NCI-H526 treated with DMSO at 0.1 percent for 48 hours (cell line): Measurements from ENCODE around the gene FOXM1.

ENCODE experiments used
- DNase-seq: peaks from one replicate; lab custom pipeline; 2025; lab: John Stamatoyannopoulos, UW

FOXM1 gene

DNA sequence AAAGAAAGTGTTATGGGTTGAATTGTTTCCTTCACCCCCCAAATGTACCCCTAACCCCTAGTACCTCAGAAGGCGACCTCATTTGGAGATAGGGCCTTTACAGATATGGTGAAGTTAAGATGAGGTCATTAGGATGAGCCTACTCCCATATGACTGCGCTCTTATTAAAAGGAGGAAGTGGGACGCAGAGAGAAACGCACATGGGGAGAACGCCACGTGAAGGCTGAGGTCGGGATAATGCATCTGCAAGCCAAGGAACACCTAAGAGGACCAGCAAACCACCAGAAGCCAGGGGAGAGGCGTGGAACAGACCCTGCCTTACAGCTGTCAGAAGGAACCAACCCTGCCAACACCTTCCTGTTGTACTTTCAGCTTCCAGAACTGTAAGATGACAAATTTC is 40.4 kb downstream of the FOXM1 start:
- no peak for DNase-seq

- peak; percentile 15 for DNase-seq
These were observed 41.1 kb downstream of the FOXM1 start for GRCh38 chr12:2835691-2836403.

DNA sequence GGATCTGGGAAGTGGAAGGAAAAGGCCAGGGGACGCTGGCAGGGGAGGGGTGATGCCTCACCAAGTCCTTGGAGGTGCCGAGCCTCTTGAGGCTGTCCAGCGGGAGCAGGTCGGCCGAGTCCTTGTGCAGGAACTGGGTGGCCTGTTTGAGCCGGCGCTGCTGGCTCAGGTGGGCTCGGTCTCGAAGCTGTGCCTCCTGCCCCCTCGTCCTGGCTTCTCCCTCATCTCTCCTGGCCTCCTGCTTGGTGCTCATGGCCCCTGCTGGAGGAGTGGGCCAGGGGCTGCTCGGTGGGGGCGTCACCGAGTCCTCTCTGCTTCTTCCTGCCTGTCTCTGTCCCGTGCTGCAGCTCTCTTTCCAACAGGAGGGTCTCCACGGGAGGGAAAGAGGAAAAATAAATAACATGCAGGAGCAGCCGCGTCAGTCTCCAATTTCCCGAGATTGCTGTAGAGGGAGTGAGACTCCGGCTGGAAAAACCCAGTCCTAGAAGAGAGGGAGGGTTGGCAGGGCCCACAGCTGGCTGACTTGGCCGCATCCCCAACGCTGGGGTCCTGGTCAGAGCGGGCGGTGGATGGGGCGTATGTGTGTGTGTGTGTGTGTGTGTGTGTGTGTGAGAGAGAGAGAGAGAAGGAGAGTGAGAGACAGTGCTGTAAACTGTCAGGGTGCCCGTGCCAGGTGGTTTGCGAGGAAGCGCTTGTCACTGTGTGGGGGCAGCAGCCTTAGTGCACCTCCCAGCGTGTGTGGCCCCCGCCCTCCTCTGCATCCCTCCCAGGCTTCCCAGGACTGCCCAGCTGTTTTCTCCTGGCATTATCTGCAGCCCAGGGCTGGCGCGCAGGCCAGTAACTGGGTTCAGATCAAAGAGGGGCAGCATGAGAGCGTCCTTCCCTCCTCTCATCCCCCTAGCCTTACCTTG is 42.1 kb downstream of the FOXM1 start, which contains the start of gene NRIP2:
TSS of gene NRIP2 (minus strand) at position 455 of the 911 bp plus-strand sequence. CDS start at position 403, 52 bp downstream.
- no peak for DNase-seq

GRCh38 chr12:2833810-2834209 is 43.2 kb downstream of the FOXM1 start:
- no peak for DNase-seq

GRCh38 chr12:2833327-2833726 is 43.6 kb downstream of the FOXM1 start:
- DNase-seq: no peak

DNA sequence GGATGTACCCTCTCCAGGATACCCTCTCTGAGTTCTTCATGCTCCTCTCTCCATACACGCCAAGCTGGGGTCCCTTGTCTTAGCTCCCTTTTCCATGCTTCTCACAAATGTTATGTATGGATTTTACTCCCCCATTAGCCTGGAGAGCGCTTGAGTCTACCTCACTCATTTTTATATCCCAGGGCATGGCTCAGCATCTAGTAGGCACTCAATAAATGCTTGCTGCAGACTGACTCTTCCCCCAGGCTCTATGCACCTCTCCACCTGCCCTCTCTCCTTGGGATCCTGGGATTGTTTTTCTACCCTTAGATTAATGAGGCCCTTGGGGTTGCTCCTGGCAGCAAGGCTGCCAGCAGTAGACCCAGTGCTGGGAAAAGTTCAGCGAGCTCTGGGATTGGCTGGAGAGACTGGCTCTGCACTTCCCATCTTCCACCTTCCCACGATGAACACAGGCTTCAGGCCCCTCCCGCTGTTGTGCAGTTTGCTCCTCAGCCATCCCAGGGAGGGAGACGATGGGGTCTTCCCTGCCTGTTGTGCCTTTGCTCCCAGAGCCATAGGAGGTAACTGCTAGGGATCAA is 44.3 kb downstream of the FOXM1 start:
- DNase-seq: no peak

- DNase-seq: no peak
These were observed 47.7 kb downstream of the FOXM1 start for GRCh38 chr12:2829275-2829674.

- no peak for DNase-seq
These were observed 50.1 kb downstream of the FOXM1 start for GRCh38 chr12:2826721-2827515.

GRCh38 chr12:2826036-2826435 is 50.9 kb downstream of the FOXM1 start:
- no peak for DNase-seq

GRCh38 chr12:2825132-2825531 is 51.8 kb downstream of the FOXM1 start:
- no peak for DNase-seq

GRCh38 chr12:2824541-2824940 is 52.4 kb downstream of the FOXM1 start:
- no peak for DNase-seq

GRCh38 chr12:2823483-2823882 is 53.5 kb downstream of the FOXM1 start:
- no peak for DNase-seq

DNA sequence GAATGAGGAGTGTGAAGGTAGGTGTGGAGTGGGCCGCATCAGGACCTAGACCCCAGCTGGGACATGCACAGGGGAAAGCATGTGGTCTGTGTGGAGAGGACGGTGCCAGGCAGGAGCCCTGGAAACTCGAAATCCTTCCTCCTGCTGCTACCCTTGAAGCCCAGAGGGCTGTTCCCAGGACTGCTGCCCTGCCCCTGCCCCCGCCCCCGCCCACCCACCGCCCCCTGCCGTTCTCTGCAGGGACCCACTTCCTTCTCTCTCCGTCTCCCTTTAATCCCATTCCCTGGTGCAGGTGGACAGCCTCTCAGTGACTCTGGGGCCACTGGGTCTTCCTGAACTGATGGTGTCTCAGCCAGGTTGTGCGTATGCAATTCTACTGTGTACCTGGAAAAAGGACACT is 56.5 kb downstream of the FOXM1 start:
- DNase-seq: no peak

DNA sequence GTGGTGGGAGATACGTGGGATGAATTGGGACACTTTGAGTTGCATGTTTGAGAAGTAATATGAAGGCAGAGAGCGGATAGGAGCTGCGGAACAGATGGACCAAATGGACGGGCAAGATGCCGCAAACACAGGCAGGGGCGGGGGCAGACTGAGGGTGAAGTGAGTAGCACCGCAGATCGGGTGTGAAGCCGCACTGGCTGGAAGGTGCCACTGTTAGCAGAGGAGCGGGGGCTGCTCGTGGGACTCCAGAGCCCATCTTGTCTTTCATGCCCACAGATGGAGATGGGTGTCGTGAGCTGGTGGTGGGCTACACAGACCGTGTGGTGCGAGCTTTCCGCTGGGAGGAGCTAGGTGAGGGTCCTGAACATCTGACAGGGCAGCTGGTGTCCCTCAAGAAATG is 57.2 kb downstream of the FOXM1 start:
- DNase-seq: no peak

DNA sequence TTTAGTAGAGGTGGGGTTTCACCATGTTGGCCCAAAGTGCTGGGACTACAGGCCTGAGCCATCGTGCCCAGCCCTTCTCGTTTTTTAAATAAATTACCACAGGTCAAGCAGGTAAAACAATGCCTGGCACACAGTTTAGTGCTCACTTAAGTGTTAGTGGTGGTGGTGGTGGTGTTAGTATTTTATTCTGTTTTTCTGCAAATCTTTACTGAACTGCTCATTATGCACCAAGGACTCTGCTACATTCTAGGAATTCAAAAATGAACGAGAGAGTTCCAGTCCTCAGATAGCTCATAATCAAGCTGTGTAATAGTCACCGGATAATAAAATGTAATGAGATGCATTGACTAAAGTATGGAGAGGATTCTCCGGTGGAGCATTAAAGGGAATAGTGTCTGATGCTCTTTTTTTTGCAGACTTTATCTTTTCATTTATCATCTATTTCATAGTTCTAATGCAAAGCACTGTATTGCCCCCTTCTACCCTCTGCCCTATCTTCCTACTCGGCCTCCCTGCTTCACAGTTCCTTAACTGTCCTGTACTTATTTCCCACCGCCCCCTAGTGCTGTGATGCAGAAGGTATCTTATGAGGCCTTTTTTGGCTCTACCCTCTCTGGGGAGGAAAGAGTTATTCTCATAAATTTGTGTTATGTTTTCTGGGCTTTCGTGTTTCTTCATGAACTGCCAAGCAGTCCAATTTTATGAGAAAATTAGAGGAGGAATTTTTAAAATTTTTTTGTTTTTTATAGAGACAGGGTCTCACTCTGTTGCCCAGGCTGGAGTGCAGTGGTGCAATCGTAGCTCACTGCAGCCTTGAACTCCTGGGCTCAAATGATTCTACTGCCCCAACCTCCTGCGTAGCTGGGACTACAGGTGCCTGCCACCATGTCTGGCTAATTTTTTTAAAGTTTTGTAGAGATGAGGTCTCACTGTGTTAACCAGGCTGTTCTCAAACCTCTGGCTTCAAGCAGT is 63.5 kb downstream of the FOXM1 start:
- DNase-seq: peak; percentile 65

- DNase-seq: peak; percentile 99
These were observed 64.4 kb downstream of the FOXM1 start, which contains the start of gene ITFG2 for GRCh38 chr12:2812290-2813213. TSS of gene ITFG2 (plus strand) at chr12:2812668. CDS start at chr12:2812761, 93 bp downstream.

- no peak for DNase-seq
These were observed 65.2 kb downstream of the FOXM1 start for GRCh38 chr12:2811801-2812200.
